Measurements from ENCODE around the gene RPS29.

DNA sequence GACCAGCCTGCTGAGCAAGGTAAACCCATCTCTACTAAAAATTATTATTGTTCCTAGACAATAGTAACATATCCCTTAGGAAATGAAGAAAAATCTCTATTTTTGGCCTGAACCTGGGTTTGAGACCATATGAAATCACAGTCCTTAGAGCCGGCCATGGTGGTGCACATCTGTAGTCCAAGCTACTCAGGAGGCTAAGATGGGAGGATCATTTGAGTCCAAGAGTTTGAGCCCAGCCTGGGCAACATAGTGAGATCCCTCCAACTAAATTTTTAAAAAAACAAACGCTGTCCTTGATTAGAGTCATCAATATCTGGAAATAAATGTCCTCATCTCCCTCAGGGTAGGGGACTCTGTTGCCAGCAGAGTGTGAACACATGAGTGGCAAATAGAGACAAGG lies 34.6 kb downstream of the RPS29 start:
- TF ChIP-seq, protein P1, sequence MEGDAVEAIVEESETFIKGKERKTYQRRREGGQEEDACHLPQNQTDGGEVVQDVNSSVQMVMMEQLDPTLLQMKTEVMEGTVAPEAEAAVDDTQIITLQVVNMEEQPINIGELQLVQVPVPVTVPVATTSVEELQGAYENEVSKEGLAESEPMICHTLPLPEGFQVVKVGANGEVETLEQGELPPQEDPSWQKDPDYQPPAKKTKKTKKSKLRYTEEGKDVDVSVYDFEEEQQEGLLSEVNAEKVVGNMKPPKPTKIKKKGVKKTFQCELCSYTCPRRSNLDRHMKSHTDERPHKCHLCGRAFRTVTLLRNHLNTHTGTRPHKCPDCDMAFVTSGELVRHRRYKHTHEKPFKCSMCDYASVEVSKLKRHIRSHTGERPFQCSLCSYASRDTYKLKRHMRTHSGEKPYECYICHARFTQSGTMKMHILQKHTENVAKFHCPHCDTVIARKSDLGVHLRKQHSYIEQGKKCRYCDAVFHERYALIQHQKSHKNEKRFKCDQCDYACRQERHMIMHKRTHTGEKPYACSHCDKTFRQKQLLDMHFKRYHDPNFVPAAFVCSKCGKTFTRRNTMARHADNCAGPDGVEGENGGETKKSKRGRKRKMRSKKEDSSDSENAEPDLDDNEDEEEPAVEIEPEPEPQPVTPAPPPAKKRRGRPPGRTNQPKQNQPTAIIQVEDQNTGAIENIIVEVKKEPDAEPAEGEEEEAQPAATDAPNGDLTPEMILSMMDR (IDR thresholded peaks at IDR 0.05), result no peak
- TF ChIP-seq EZH2 (IDR thresholded peaks at IDR 0.05), result no peak
- TF ChIP-seq EZH2phosphoT487 (IDR thresholded peaks at IDR 0.05), result no peak

All from neural progenitor cell (in vitro differentiated cells).